ENCODE data around the gene PCDH9.

The PCDH9 gene

DNA sequence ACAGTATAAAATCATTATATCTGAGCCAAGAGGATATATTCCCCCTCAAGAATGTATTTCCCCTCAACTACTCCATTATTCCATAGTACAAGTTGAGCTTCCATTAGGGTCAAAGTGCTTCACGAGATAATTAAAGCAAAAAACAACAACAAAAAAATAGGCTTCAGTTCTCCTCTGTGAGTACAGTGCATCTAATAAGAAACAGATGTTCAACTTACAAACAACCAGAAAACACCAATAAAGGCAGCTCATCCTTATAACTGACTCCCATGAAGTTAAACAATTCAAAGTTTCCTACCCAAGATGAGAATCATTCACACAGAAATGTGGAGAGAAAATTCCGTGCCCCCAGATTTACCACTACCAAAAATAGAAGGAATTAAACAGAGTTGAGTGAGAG lies 854.4 kb downstream of the PCDH9 start:
- DNase-seq = no peak
- in situ Hi-C loops (cut with MboI; ENCODE audit: low pct_unique_long_range_greater_than_20kb, low sequenced_read_pairs) = no loop called here

DNA sequence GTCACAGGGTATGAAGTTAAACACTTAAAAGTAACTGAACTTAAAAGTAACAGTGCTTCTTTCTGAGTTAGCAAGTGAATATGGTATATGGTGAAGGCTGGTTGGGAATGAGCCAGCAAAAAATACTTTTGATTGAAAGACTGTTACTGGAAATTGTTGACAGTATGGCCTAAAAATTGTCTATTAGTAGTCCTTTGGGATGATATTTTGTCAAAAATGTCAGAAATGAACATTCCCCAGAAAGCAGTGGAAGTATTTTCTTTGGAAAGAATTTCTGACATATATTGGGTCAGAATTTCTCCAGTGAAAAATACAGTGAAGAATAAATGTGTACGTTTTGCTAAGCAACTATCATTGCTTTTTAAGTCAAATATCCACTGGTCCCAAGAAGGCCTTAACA lies 860.5 kb downstream of the PCDH9 start:
- no peak for DNase-seq
- in situ Hi-C loops (cut with MboI; ENCODE audit: low pct_unique_long_range_greater_than_20kb, low sequenced_read_pairs) = no loop called here

- no peak for DNase-seq
- in situ Hi-C loops (cut with MboI; ENCODE audit: low pct_unique_long_range_greater_than_20kb, low sequenced_read_pairs) = no loop called here
Measured at GRCh38 chr13:66367356-66367755, 862.8 kb downstream of the PCDH9 start.

DNA sequence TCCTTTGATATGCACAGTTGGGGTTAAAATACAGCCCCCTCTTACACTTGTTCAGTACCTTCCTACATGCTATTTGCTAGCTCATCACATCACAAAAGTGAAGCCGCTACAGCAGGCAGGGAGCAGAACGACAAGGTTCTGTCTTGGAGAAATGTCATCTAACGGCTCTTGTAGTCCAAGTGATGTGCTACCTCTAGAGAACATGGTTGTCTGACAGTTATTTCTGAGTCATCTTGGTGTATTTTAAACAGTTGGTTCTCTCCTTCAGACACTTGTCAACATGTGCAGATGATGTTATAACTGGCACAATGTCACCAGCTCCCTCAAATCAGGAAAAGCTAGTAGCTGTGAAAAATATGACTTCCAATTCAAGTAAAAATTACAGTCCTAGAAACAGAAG lies 865.0 kb downstream of the PCDH9 start:
- no peak for DNase-seq

DNA sequence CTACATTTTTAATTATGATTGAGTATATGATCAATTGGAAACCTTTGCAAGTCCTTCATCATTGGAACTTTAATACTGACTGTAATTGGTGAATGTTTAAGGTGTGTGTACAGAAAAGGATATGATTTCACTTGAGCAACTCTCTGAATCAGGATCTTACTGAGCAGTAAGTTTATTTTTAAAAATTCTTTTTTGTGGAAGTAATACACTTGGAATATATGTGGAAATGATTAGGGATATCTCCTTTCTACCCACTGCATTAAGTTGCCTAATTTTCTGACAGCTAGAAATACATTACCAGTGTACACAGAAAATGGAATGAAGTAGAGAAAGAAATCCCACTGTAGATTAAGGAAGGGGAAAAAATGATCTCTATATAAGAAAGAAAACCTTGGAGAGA lies 865.8 kb downstream of the PCDH9 start:
- DNase-seq = no peak
- in situ Hi-C loops (cut with MboI; ENCODE audit: low pct_unique_long_range_greater_than_20kb, low sequenced_read_pairs) = no loop called here

More for the DNA sequence above, 865.0 kb downstream of the PCDH9 start:
- in situ Hi-C loops (cut with MboI; ENCODE audit: low pct_unique_long_range_greater_than_20kb, low sequenced_read_pairs) = no loop called here

DNA sequence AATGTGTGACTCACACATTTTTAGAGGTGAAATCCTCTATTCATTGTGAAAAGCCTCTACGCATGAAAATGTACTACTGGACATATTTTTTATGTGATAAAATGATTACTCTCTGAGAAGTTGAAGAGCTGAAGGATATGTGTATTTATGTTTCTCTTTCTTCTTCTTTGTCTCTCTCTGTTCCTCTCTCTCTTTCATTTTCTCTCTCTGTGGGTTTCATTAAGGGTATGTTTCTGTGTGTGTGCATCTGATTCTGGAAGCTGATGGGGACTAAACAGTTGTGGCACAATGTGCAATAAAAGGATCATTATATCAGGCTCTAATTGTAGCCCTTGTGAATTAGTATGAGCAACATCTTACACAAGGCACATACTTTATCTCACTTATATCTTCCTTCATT lies 867.7 kb downstream of the PCDH9 start:
- no peak for DNase-seq
- in situ Hi-C loops (cut with MboI; ENCODE audit: low pct_unique_long_range_greater_than_20kb, low sequenced_read_pairs) = no loop called here

- DNase-seq = no peak
- in situ Hi-C loops (cut with MboI; ENCODE audit: low pct_unique_long_range_greater_than_20kb, low sequenced_read_pairs) = no loop called here
Measured at GRCh38 chr13:66359910-66360552, 870.1 kb downstream of the PCDH9 start.

DNA sequence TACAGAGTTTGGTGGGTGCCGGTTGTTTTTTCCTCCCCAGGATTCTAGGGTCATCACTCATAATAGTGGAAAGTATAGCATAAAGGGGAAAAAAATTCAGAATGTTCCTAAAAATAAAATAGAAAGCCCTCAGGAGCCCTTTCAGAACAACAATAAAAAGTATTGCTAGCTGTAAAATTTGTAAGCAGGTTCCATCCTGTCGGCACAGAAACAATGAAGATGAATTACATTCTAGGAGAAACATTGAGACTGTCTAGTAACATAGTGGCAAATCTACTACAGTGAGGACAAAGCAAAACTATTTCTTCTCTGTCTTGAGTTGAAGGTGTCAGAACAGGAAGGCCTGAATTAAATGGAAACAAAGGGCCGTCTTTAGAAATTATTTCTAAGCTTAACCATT lies 870.7 kb downstream of the PCDH9 start:
- in situ Hi-C loops (cut with MboI; ENCODE audit: low pct_unique_long_range_greater_than_20kb, low sequenced_read_pairs) = no loop called here
- no peak for DNase-seq

DNA sequence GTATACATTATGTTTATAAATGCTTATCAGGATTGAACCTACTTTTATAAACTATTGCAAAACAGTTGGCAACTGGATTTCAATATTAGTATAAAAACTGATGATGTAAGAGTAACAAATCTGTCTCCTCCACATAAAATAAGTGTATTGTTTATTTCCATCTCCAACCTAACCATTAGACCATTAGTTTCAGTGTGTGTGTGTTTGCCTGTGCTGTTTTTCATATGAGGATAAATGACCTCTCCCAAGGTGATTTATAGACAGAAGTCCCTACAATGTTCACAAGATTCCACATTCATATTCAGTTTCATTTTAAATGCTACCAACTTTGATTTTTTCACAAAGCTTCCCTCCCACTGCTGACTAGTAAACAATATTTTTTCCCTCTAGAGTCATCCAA lies 871.6 kb downstream of the PCDH9 start:
- DNase-seq = no peak
- in situ Hi-C loops (cut with MboI; ENCODE audit: low pct_unique_long_range_greater_than_20kb, low sequenced_read_pairs) = no loop called here

GRCh38 chr13:66357463-66357862 lies 872.7 kb downstream of the PCDH9 start:
- DNase-seq = no peak
- in situ Hi-C loops (cut with MboI; ENCODE audit: low pct_unique_long_range_greater_than_20kb, low sequenced_read_pairs) = no loop called here

DNA sequence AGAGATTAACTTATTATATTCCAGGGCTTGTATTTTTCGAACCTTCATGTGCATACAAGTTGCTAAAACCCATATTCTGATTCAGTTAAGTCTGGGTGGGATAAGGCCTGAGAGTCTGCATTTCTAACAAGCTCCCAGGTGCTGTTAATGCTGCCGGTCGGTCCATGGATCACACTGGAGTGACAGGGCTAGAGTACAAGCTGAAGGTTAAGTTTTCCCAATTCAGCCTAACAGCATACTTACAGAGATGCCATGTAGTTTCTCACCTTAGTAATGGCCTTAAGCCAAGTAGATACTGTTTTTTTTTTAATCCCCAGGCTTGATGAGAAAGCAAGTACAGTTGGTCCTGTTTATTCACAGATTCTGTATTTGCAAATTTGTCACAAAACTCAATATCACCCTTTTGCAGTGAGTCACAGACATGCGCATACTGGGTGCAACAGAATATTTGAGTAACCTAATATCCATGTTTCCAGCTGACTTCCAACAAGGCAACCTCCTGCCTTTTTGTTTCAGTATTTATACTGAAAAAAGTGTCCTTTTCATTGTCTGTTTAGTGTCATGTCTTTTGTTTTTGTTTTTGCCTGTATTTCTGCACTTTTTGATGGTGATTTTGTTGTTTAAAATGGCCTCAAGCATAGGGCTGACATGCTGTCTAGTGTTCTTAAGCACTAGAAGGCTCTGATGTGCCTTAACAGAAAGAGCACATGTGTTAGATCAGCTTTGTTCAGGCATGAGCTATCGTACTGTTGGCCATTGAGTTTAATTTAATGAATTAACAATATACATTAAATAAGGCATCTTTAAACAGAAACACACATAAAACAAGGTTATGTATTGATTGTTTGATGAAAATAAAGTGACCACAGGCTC lies 875.0 kb downstream of the PCDH9 start:
- no peak for DNase-seq
- in situ Hi-C loops (cut with MboI; ENCODE audit: low pct_unique_long_range_greater_than_20kb, low sequenced_read_pairs) = no loop called here

GRCh38 chr13:66353664-66354063 lies 876.5 kb downstream of the PCDH9 start:
- in situ Hi-C loops (cut with MboI; ENCODE audit: low pct_unique_long_range_greater_than_20kb, low sequenced_read_pairs) = no loop called here
- no peak for DNase-seq

DNA sequence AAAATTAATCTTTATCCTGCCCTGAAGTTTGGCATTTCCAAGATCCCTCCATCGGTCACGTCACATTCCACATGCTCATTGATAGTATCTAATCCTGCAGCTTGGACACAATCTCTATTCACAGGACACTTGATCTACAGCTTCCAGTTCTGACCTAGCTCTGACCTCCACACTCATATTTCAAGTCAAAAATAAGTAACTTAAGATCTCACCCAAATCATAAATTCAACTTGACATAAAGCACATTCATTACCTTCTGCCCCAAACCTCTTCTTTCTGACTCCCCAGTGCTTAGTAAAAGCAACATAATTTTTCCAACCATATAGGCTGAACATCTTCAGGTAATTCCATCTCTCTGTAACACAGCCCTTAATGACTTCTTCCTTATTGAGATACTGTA lies 880.2 kb downstream of the PCDH9 start:
- in situ Hi-C loops (cut with MboI; ENCODE audit: low pct_unique_long_range_greater_than_20kb, low sequenced_read_pairs) = no loop called here
- DNase-seq = no peak

DNA sequence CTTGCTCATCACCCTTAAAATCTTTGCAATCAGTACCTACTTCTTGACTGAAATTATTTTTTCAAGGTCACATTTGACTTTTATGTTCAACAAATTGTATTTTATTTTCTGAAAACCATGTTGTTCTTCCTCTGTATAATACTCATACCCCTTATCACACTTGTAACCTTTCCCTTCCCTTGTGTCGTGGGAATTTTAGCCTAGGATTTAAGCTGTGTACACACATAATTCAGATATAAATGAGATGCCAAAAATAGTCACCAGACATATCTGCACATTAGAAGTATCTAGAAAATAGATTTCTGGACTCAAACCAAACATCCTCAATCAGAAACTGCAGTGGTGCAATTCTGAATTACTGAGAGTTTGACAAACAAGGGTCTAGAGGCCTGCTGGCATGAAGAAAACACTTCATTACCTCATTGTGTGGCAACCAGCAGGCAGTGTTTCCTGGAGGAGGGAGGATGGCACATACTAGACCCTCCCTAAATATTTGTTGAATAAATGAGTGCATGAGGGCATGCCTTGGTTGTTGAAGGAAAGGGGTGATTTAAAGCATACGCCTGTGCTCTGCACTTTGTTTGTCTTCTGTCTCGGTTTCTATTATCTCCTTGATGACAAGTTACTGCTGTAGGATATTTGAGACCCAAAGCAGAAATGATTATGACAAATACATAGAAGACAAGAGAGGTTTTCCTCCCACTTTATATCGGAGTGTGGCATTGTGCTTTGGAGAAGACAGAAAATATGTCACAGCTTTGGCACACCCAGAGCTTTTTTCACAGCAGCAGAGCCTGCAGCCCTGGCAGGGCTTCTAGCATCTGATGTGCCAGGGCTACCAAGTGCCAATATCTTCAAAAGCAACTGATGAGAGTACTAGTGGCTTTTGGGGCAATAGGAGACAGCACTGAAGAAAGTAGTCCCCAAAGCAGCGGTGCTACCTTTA lies 881.1 kb downstream of the PCDH9 start:
- DNase-seq = no peak
- in situ Hi-C loops (cut with MboI; ENCODE audit: low pct_unique_long_range_greater_than_20kb, low sequenced_read_pairs) = no loop called here

DNA sequence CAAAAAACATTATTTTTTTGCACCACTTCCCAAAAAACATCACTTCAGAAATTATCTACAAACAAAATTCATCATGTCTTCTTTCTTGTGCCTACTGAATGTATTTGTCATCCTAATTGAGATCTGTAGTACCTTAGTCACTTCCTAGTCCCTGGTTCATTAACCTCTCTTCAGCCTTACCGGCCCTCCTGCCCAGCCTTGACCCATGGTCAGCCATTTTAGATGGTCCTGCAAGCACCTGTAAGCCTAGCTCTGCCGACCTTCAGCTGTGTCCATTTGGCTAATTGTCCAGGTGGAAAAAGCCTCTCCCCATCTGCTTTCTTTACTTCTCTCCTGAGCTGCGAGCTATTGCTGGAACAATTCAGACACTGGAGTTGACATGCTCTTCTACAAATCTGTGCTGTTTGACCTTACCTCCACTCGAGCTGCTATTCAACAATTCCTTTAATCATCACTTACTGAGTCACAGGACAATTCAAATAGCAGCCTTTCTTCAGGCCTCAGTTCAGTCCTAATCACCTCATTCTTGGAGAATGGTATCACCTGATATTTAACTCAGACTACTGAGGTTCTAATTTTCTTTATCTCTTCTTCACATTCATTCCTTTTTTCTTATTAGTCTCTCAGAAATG lies 882.5 kb downstream of the PCDH9 start:
- in situ Hi-C loops (cut with MboI; ENCODE audit: low pct_unique_long_range_greater_than_20kb, low sequenced_read_pairs) = no loop called here
- DNase-seq = no peak

GRCh38 chr13:66345971-66346370 lies 884.2 kb downstream of the PCDH9 start:
- in situ Hi-C loops (cut with MboI; ENCODE audit: low pct_unique_long_range_greater_than_20kb, low sequenced_read_pairs) = no loop called here
- no peak for DNase-seq

GRCh38 chr13:66345518-66345810 lies 884.7 kb downstream of the PCDH9 start:
- in situ Hi-C loops (cut with MboI; ENCODE audit: low pct_unique_long_range_greater_than_20kb, low sequenced_read_pairs) = no loop called here
- no peak for DNase-seq

GRCh38 chr13:66344805-66345517 lies 885.2 kb downstream of the PCDH9 start:
- no peak for DNase-seq
- in situ Hi-C loops (cut with MboI; ENCODE audit: low pct_unique_long_range_greater_than_20kb, low sequenced_read_pairs) = no loop called here
